ENCODE measurements around the gene NAA16.
"Not testable (repeated sequence)": the region's sequence is repeated elsewhere in the genome, so short reads cannot be mapped to it uniquely, and the experiment has no call there.

NAA16 gene

GRCh38 chr13:41411522-41411921, 100.5 kb downstream of the NAA16 start:
- peak; percentile 16 for DNase-seq

GRCh38 chr13:41413872-41414271, 102.8 kb downstream of the NAA16 start:
- DNase-seq, result no peak

- DNase-seq, result no peak
Observed at GRCh38 chr13:41416276-41416675, 105.2 kb downstream of the NAA16 start.

GRCh38 chr13:41418027-41418426, 107.0 kb downstream of the NAA16 start:
- no peak for DNase-seq

GRCh38 chr13:41418731-41419130, 107.7 kb downstream of the NAA16 start:
- no peak for DNase-seq

- DNase-seq, result no peak
Observed at GRCh38 chr13:41419206-41419605, 108.1 kb downstream of the NAA16 start.

GRCh38 chr13:41420146-41420545, 109.1 kb downstream of the NAA16 start:
- DNase-seq, result no peak

- DNase-seq, result not testable (repeated sequence)
Observed at GRCh38 chr13:41421330-41421729, 110.3 kb downstream of the NAA16 start.

GRCh38 chr13:41421983-41422382, 110.9 kb downstream of the NAA16 start:
- DNase-seq, result not testable (repeated sequence)

- DNase-seq, result not testable (repeated sequence)
Observed at GRCh38 chr13:41423259-41423658, 112.2 kb downstream of the NAA16 start.

- not testable (repeated sequence) for DNase-seq
Observed at GRCh38 chr13:41424675-41425074, 113.6 kb downstream of the NAA16 start.

GRCh38 chr13:41426047-41426446, 115.0 kb downstream of the NAA16 start:
- DNase-seq, result no peak
